Kidney capillary endothelial cell (primary cell): Measurements from ENCODE around the gene SEMA7A.

Experiments used
- DNase-seq: peaks from one replicate; pipeline ENCODE4 v3.0.0-alpha.2; 2018; ENCODE audit warnings: low spot score

The SEMA7A gene

DNA sequence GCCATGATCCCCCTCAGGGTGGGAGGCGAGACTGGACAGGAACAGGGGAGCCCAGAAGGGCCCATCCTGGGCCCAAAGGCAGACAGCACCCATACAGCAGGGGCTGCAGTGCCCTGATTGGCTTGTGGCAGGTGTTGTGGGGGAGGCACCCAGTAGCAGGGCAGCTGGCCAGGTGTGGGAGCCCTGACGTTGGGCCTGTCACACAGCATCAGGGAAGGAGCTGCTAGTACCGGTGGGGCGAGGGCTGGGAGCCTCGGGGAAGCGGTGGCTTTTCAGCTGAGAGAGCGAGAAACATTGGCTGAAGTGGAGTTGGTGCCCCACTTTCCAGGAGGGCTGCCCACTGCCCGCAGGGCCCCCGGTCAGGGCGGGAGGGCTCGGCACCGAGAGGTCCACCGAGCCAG lies 46.6 kb downstream of the SEMA7A start:
- no peak for DNase-seq

DNA sequence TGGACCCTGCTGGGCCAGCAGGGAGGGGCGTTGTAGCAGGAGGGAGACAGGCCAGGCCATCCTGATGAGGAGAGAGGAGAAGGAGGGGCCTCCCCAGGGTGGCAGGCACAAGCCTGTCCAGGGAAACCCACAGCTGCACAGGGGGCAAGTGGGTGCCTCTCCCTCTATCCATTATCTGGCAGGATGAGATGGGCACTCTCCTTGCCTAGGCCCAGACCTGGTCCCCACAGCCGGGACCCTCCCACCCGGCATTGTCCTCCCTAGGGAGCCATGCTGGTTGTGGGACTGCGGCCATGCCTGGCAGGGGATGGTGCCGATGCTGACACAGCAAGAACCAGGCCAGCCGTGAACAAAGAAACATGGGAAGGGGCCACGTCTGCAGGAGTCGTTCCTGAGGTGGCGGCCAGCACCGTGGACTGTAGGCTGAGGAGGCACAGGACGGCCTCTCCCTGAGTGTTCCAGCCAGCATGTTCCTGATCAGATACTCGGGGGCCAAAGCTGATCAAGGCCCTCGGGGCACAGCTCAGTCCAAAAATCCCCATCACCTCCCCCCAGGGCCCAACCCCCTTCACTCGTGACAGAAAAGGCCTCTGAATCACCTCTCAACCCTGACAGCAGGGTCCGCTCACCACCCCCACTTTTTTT lies 47.1 kb downstream of the SEMA7A start:
- no peak for DNase-seq

DNA sequence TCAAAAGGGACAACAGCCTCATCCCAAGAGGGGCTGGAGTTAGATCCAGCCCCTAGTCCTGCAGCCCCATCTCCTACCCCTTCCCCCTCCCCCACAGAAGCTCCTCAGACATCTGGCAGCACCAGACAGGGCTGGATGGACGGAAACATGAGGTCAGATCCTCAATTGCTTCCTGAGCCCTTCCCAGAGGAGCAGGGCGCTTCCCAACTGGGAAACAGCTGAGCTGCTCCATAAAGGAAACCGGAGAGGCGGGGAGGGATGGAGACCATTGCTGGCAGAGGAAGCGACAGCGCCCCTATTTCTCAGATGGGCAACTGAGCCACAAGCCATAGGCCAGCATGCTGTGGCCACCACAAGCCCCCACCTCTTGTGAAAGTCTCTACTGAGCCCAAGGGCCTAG lies 48.0 kb downstream of the SEMA7A start:
- DNase-seq: peak; percentile 91

GRCh38 chr15:74384881-74385643 lies 48.7 kb downstream of the SEMA7A start:
- peak; percentile 88 for DNase-seq

DNA sequence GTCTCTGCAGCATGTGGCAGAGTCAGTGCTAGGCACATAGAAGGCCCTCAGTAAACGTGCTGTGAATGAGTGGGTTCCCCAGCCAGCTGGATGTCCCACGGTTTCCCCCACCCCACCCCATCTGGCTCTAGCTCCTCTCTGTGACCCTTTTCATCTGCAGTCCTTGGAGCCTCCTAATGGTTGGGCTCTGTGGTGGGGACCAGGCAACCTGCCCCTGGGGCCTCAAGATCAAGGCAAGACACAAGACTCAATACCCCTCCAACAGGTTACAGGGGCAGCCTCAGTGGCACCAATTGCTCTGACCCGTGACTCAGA lies 49.2 kb downstream of the SEMA7A start:
- DNase-seq: no peak

GRCh38 chr15:74383695-74384565 lies 49.8 kb downstream of the SEMA7A start:
- DNase-seq: peak; percentile 63

GRCh38 chr15:74383286-74383685 lies 50.5 kb downstream of the SEMA7A start:
- no peak for DNase-seq

GRCh38 chr15:74382004-74382816 lies 51.5 kb downstream of the SEMA7A start:
- peak; percentile 93 for DNase-seq

DNA sequence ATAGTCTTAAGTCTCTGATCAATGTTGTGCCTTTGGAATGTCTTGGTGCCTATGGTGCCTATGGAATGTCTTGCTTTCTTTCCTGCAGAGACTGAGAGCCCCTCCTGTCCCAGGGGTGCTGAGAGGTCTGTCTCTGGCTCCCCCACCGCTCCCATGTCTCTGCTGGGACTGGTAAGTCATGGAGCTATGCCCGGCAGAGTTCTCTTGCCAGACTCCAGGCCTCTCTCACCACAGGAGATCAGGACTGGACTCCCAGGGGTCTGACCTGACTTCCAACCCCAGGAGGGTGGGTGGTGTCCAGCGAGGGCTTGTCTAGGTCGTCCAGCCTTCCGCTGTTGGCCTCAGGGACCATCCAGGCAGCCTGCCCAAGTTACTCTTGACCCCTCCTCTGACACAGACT lies 52.3 kb downstream of the SEMA7A start:
- DNase-seq: no peak

DNA sequence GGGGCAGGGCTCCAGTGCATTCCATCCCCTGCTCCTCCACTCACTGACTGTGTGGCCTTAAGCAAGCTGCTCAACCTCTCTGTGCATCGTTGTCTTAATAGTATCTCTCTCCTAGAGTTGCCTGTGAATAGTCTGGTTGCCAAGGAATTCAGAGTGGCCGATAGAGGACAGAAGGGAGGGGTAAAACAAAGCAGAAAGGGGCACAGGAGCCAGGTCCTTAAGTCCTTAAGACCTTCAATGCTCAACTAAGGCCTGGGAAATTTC lies 52.6 kb downstream of the SEMA7A start:
- no peak for DNase-seq

GRCh38 chr15:74380361-74381189 lies 53.2 kb downstream of the SEMA7A start:
- DNase-seq: no peak

- no peak for DNase-seq
Observed at GRCh38 chr15:74378848-74379247, 54.9 kb downstream of the SEMA7A start.

- no peak for DNase-seq
Observed at GRCh38 chr15:74377831-74378766, 55.7 kb downstream of the SEMA7A start.

DNA sequence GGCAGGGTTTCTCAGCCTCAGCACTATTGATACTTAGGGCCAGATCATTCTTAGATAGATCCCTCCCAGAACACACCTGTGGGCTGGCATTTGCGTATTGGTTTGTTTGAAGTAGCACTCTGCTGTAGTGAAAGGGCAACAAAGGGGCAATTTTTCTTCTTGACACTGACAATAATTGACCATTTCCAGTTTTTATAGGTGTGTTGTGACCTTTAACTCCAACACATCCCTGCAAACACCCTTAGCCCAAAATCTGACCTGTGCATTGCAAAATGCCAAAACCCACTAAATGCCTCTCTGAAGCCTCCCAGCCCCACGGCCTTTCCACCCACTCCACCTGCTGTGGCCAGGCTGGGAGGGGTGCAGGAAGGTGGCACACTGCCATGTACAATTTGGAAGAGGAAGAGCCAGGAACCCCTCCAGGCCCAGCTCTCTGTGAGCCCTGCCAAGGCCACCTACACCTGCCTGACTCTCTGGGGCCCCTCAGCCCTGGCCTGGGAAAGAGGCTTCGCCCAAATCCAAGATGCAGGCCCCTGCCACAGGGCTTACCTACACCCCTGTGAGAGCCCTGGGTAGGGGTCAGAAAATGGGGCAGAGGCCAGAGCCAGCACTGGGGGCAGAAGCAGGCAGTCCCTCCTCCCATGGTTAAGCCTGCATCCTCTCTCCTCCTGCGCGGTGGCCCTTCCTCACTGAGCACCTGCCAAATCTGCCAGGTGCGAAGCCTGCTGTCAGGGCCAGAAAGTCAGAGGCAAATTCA lies 56.8 kb downstream of the SEMA7A start:
- no peak for DNase-seq

- DNase-seq: no peak
Observed at GRCh38 chr15:74376226-74376625, 57.5 kb downstream of the SEMA7A start.

DNA sequence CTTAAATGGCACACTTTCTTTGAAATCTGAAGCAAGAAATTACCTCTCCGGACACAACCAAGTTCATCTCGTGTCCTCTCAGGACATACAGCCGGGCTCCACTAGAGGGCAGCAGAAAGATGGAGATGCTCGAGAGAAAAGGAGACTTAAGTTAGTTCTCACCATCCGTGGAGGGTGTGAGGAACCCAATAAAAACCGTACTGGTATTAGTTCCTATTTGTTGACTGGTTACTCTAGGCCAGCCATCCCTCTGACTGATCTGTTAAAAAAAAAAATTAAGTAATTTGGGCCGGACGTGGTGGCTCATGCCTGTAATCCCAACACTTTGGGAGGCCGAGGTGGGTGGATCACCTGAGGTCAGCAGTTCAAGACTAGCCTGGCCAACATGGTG lies 58.5 kb downstream of the SEMA7A start:
- DNase-seq: peak; percentile 88

GRCh38 chr15:74374648-74375302 lies 59.0 kb downstream of the SEMA7A start:
- DNase-seq: no peak

GRCh38 chr15:74373731-74374647 lies 59.8 kb downstream of the SEMA7A start:
- DNase-seq: peak; percentile 81
